HepG2 (cell line): ENCODE data around the gene PGK1. TPM values are rescaled to one million over a fixed set of nuclear protein-coding genes. Genes with fewer than 3 reads are reported as not detected.
"Not testable (repeated sequence)": the region's sequence is repeated elsewhere in the genome, so short reads cannot be mapped to it uniquely, and the experiment has no call there.

ENCODE experiments used
- ATAC-seq: fragments of 200-7000 bp; cut with Tn5 transposase; 3 replicates; pipeline ENCODE4 v1.9.1; 2020; ENCODE audit warnings: mild to moderate bottlenecking, moderate library complexity
- BruUV-seq: library from RNA; stranded (reverse); fragments of 400-500 nt; replicated peaks from 2 replicates; lab custom pipeline; 2021; lab: Mats Ljungman, UMichigan
- CTCF ChIA-PET: fragments of 300-600 bp; formaldehyde crosslinking; extraction: SDS; loops from one replicate; lab custom pipeline; 2021; ENCODE audit warnings: low total read pairs, inconsistent platforms, low intra/inter-chr PET ratio; lab: Yijun Ruan, JAX
- POLR2A ChIA-PET: fragments of 350-600 bp; sonication (Branson Sonifier 250); formaldehyde crosslinking; loops from one replicate; lab custom pipeline; 2020; ENCODE audit warnings: antibody characterized with exemption, inconsistent platforms; lab: Yijun Ruan, JAX
- DNase-seq: peaks from one replicate; pipeline ENCODE4 v3.0.0-alpha.2; 2015; ENCODE audit warnings: low spot score
- FAIRE-seq: peaks from 3 replicates; lab custom pipeline; 2011; peaks lifted over from hg19 to GRCh38; lab: Jason Lieb, UNC
- H2AFZ ChIP-seq: one replicate; pipeline ENCODE4 v1.6.1; 2011; ENCODE audit warnings: low read length, inconsistent platforms
- H3K27ac ChIP-seq: fragments of 300-600 bp; 3 replicates; pipeline ENCODE4 v1.8.0; 2011; ENCODE audit warnings: mixed run types, mild to moderate bottlenecking, mixed read lengths, low read length, inconsistent platforms; ENCODE audit not compliant: insufficient read depth; ENCODE audit errors: extremely low read length
- H3K27me3 ChIP-seq, 2 experiments: fragments of 200-600 bp in 1 of 2; 2 replicates in 1 of 2; 3 replicates in 1 of 2; pipeline versions ENCODE4 v1.6.0 to v1.8.0; 2011; ENCODE audit warnings: low read length in 2 of 2, mild to moderate bottlenecking in 2 of 2, moderate library complexity in 2 of 2, inconsistent platforms in 1 of 2; ENCODE audit not compliant: insufficient read depth in 2 of 2, control insufficient read depth in 1 of 2
- H3K36me3 ChIP-seq, 2 experiments: fragments of 200-600 bp in 1 of 2; replicated peaks in 1 of 2; 2 replicates in 1 of 2; 3 replicates in 1 of 2; pipeline versions ENCODE4 v1.5.1 to v1.8.0; 2011; ENCODE audit warnings: low read length in 2 of 2, inconsistent platforms in 1 of 2; ENCODE audit not compliant: insufficient read depth in 2 of 2, control insufficient read depth in 1 of 2
- H3K4me1 ChIP-seq: 2 replicates; pipeline ENCODE4 v1.5.1; 2012; ENCODE audit warnings: low read length, inconsistent platforms; ENCODE audit not compliant: insufficient read depth
- H3K4me2 ChIP-seq: 2 replicates; pipeline ENCODE4 v1.6.0; 2011; ENCODE audit warnings: low read depth, low read length, inconsistent platforms
- H3K4me3 ChIP-seq, 3 experiments: fragments of 200-600 bp in 1 of 3; sonication (generic), shearing (Covaris generic) in 1 of 3; replicated peaks in 1 of 3; 2 replicates each; pipeline ENCODE4 v1.5.1; 2011 to 2016; ENCODE audit warnings: low read length in 3 of 3, inconsistent platforms in 2 of 3, low read depth in 2 of 3, mild to moderate bottlenecking in 2 of 3, control low read depth in 1 of 3, mixed read lengths in 1 of 3; ENCODE audit not compliant: insufficient read depth in 1 of 3
- H3K79me2 ChIP-seq: one replicate; pipeline ENCODE4 v1.6.1; 2011; ENCODE audit warnings: low read length, inconsistent platforms; ENCODE audit not compliant: insufficient read depth
- H3K9ac ChIP-seq: 2 replicates; pipeline ENCODE4 v1.6.0; 2011; ENCODE audit warnings: mild to moderate bottlenecking, low read depth, low read length, inconsistent platforms; ENCODE audit not compliant: insufficient read depth
- H3K9me3 ChIP-seq: 2 replicates; pipeline ENCODE4 v1.5.1; 2012; ENCODE audit warnings: mild to moderate bottlenecking, low read length
- H4K20me1 ChIP-seq: 2 replicates; pipeline ENCODE4 v1.6.0; 2011; ENCODE audit warnings: inconsistent platforms, mild to moderate bottlenecking, low read length, moderate library complexity; ENCODE audit not compliant: insufficient read depth
- ATRX ChIP-seq: sonication (generic); formaldehyde crosslinking; IDR thresholded peaks from 2 replicates; pipeline ENCODE4 v1.4.0; 2020; ENCODE audit warnings: missing genetic modification reagents, borderline replicate concordance
- SP1 ChIP-seq, 2 experiments: fragments of 450-650 bp in 1 of 2; sonication (generic) in 1 of 2; formaldehyde crosslinking in 1 of 2; IDR thresholded peaks; 2 replicates each; pipeline versions ENCODE4 v1.4.0 to v1.6.1; 2016 to 2020; ENCODE audit warnings: missing genetic modification reagents in 1 of 2
- ZNF160 ChIP-seq: sonication (generic); formaldehyde crosslinking; IDR thresholded peaks from 2 replicates; pipeline ENCODE4 v1.8.0; 2022; ENCODE audit warnings: mild to moderate bottlenecking, inconsistent platforms, missing genetic modification reagents
- ZNF430 ChIP-seq: sonication (generic); formaldehyde crosslinking; IDR thresholded peaks from 2 replicates; pipeline ENCODE4 v1.9.0; 2021; ENCODE audit warnings: mild to moderate bottlenecking, missing genetic modification reagents
- ZNF737 ChIP-seq: sonication (generic); formaldehyde crosslinking; IDR thresholded peaks from 2 replicates; pipeline ENCODE4 v1.5.0; 2020; ENCODE audit warnings: missing genetic modification reagents, mild to moderate bottlenecking, borderline replicate concordance
- ZSCAN12 ChIP-seq: sonication (generic); formaldehyde crosslinking; IDR thresholded peaks from 2 replicates; pipeline ENCODE4 v1.9.0; 2021; ENCODE audit warnings: mild to moderate bottlenecking, missing genetic modification reagents
- WGBS: methylation state at CpG from one replicate; pipeline ENCODE4 v1.1.6; 2017; ENCODE audit warnings: low lambda C conversion rate; 5-methylcytosine and 5-hydroxymethylcytosine counted together
- in situ Hi-C: cut with HindIII; loops from 2 replicates; pipeline ENCODE4 v1.10.0; 2017; ENCODE audit warnings: low pct_unique_long_range_greater_than_20kb; ENCODE audit not compliant: extremely low pct_ligation_motif_present
- intact Hi-C: fragments of 100-400 bp; cut with micrococcal nuclease; formaldehyde crosslinking; loops from one replicate; pipeline ENCODE4 v1.10.0; 2022; ENCODE audit not compliant: unreplicated experiment
- polyA plus RNA-seq, 8 experiments: library from polyadenylated mRNA; depleted of rRNA in 3 of 8; stranded (reverse) in 7 of 8; unstranded in 1 of 8; fragments of >200 nt; fragmentation: Illumina TruSeq in 4 of 8; extraction: Trizol in 4 of 8; gene quantifications; 2 replicates each; pipeline versions ENCODE4 v1.2.1 to v1.2.3, GENCODE V29; 2011 to 2016; ENCODE audit warnings: low read depth in 4 of 8, missing spikeins in 1 of 8, mixed read lengths in 1 of 8; ENCODE audit not compliant: insufficient read depth in 1 of 8
- total RNA-seq, 5 experiments: library from RNA; depleted of rRNA; stranded (reverse); fragments of >200 nt; fragmentation: Illumina TruSeq; extraction: Trizol; gene quantifications; 2 replicates each; pipeline ENCODE4 v1.2.3, GENCODE V29; 2016; ENCODE audit warnings: low read depth in 1 of 5
- TF ChIP-seq, protein P1 (sequence below): fragments of 450-650 bp; IDR thresholded peaks from 2 replicates; pipeline ENCODE4 v1.6.1; 2017
- TF ChIP-seq, protein P2 (sequence below): sonication (generic); formaldehyde crosslinking; IDR thresholded peaks from 2 replicates; pipeline ENCODE4 v1.5.1; 2020; ENCODE audit warnings: missing genetic modification reagents, mild to moderate bottlenecking, borderline replicate concordance
- TF ChIP-seq, protein P3 (sequence below): fragments of 450-650 bp; IDR thresholded peaks from 2 replicates; pipeline ENCODE4 v1.6.1; 2016

Gene PGK1
- total and polyA plus RNA-seq, 2 of the 13 experiments (the other 11 are each of a cell fraction or from before 2014, with no cell fraction given): 325 to 1,274 TPM

DNA sequence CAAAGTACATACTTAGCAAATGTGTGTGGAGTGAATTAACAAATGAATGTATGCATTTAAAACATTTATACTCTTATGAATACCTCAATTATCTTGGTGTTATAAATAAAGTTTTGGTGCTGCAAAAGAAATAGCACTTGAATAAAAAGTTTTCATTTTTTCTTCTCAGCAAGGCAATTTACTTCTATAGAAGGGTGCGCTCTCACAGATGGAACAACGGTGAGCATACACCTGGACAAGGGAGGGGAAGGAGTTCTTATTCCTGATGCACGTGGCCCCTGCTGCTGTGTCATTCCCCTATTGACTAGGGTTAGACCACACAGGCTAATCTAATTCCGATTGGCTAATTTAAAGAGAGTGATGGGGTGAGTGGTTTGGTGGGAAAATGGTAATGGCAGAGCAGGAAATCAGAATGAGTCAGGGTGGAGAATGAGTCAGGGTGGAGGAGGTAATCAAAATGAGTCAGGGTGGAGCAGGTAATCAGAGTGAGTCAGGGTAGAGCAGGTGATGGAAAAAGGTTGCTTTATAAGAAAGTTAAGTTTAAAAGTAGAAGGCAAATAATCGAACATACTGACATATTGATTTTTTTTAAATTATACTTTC lies 28.2 kb upstream of the PGK1 start:
- TF ChIP-seq, protein P1, sequence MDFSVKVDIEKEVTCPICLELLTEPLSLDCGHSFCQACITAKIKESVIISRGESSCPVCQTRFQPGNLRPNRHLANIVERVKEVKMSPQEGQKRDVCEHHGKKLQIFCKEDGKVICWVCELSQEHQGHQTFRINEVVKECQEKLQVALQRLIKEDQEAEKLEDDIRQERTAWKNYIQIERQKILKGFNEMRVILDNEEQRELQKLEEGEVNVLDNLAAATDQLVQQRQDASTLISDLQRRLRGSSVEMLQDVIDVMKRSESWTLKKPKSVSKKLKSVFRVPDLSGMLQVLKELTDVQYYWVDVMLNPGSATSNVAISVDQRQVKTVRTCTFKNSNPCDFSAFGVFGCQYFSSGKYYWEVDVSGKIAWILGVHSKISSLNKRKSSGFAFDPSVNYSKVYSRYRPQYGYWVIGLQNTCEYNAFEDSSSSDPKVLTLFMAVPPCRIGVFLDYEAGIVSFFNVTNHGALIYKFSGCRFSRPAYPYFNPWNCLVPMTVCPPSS: no peak
- TF ChIP-seq ATRX (CRISPR knock-in tag): no peak
- TF ChIP-seq, protein P2, sequence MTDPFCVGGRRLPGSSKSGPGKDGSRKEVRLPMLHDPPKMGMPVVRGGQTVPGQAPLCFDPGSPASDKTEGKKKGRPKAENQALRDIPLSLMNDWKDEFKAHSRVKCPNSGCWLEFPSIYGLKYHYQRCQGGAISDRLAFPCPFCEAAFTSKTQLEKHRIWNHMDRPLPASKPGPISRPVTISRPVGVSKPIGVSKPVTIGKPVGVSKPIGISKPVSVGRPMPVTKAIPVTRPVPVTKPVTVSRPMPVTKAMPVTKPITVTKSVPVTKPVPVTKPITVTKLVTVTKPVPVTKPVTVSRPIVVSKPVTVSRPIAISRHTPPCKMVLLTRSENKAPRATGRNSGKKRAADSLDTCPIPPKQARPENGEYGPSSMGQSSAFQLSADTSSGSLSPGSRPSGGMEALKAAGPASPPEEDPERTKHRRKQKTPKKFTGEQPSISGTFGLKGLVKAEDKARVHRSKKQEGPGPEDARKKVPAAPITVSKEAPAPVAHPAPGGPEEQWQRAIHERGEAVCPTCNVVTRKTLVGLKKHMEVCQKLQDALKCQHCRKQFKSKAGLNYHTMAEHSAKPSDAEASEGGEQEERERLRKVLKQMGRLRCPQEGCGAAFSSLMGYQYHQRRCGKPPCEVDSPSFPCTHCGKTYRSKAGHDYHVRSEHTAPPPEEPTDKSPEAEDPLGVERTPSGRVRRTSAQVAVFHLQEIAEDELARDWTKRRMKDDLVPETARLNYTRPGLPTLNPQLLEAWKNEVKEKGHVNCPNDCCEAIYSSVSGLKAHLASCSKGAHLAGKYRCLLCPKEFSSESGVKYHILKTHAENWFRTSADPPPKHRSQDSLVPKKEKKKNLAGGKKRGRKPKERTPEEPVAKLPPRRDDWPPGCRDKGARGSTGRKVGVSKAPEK (CRISPR knock-in tag): no peak
- no peak for TF ChIP-seq ZNF160 (CRISPR knock-in tag)
- TF ChIP-seq ZNF737 (CRISPR knock-in tag): no peak
- TF ChIP-seq SP1 (IDR thresholded peaks at IDR 0.05): no peak
- TF ChIP-seq SP1 (CRISPR knock-in tag; IDR thresholded peaks at IDR 0.05): no peak
- TF ChIP-seq, protein P3, sequence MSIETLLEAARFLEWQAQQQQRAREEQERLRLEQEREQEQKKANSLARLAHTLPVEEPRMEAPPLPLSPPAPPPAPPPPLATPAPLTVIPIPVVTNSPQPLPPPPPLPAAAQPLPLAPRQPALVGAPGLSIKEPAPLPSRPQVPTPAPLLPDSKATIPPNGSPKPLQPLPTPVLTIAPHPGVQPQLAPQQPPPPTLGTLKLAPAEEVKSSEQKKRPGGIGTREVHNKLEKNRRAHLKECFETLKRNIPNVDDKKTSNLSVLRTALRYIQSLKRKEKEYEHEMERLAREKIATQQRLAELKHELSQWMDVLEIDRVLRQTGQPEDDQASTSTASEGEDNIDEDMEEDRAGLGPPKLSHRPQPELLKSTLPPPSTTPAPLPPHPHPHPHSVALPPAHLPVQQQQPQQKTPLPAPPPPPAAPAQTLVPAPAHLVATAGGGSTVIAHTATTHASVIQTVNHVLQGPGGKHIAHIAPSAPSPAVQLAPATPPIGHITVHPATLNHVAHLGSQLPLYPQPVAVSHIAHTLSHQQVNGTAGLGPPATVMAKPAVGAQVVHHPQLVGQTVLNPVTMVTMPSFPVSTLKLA: no peak
- TF ChIP-seq ZSCAN12 (CRISPR knock-in tag): no peak
- TF ChIP-seq ZNF430 (CRISPR knock-in tag): no peak
- Histone ChIP-seq H2AFZ (no peak overlapping the region), H3K36me3 (no peaks in the 10 kb centered on the region), H3K4me1 (no peaks in the 10 kb centered on the region), H3K9ac (no peak overlapping the region), H3K4me2 (no peak overlapping the region), H4K20me1 (no peaks in the 10 kb centered on the region), H3K79me2 (no peaks in the 10 kb centered on the region), H3K9me3 (no peaks in the 10 kb centered on the region), H3K4me3 (no peak overlapping the region), H3K27ac (no peak overlapping the region), H3K27me3 (no peaks in the 10 kb centered on the region)
- intact Hi-C loops: no loop called here
- BruUV-seq: no TSS peak
- POLR2A ChIA-PET: no interaction called here
- 6% methylated on average over 5 of the region's 5 CpGs for WGBS
- in situ Hi-C loops: no loop called here
- CTCF ChIA-PET: no interaction called here
- FAIRE-seq (no peak), ATAC-seq (no peak), DNase-seq (no peak)

DNA sequence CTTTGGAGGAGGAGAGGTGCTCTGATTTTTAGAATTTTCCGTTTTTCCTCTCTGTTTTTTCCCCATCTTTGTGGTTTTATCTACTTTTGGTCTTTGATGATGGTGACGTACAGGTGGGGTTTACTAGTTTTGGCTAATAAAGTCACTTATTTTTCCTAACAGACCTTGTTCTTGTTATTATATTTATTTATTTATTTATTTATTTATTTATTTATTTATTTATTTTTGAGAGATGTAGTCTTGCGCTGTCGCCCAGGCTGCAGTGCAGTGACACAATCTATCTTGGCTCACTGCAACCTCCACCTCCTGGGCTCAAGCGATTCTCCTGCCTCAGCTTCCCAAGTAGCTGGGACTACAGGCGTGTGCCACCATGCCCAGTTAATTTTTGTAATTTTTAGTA lies 22.6 kb upstream of the PGK1 start:
- in situ Hi-C loops, H3K27ac ChIP-seq, H3K9ac ChIP-seq, H3K79me2 ChIP-seq, H3K4me3 ChIP-seq, H3K4me1 ChIP-seq, H3K27me3 ChIP-seq, CTCF ChIA-PET, FAIRE-seq, H4K20me1 ChIP-seq, H3K4me2 ChIP-seq, POLR2A ChIA-PET, H2AFZ ChIP-seq, H3K36me3 ChIP-seq, intact Hi-C loops, BruUV-seq, DNase-seq, H3K9me3 ChIP-seq, ATAC-seq: not testable (repeated sequence)
- WGBS: 67% methylated on average over 6 of the region's 6 CpGs
